HepG2 (cell line): Measurements from ENCODE around the gene HBE1. TPM values are rescaled to one million over a fixed set of nuclear protein-coding genes. Genes with fewer than 3 reads are reported as not detected.

ENCODE experiments used
- ATAC-seq: fragments of 200-7000 bp; cut with Tn5 transposase; 3 replicates; pipeline ENCODE4 v1.9.1; 2020; ENCODE audit warnings: mild to moderate bottlenecking, moderate library complexity
- BruUV-seq: library from RNA; stranded (reverse); fragments of 400-500 nt; replicated peaks from 2 replicates; lab custom pipeline; 2021; lab: Mats Ljungman, UMichigan
- CTCF ChIA-PET: fragments of 300-600 bp; formaldehyde crosslinking; extraction: SDS; loops from one replicate; lab custom pipeline; 2021; ENCODE audit warnings: low total read pairs, inconsistent platforms, low intra/inter-chr PET ratio; lab: Yijun Ruan, JAX
- POLR2A ChIA-PET: fragments of 350-600 bp; sonication (Branson Sonifier 250); formaldehyde crosslinking; loops from one replicate; lab custom pipeline; 2020; ENCODE audit warnings: antibody characterized with exemption, inconsistent platforms; lab: Yijun Ruan, JAX
- DNase-seq: peaks from one replicate; pipeline ENCODE4 v3.0.0-alpha.2; 2015; ENCODE audit warnings: low spot score
- FAIRE-seq: peaks from 3 replicates; lab custom pipeline; 2011; peaks lifted over from hg19 to GRCh38; lab: Jason Lieb, UNC
- H2AFZ ChIP-seq: one replicate; pipeline ENCODE4 v1.6.1; 2011; ENCODE audit warnings: low read length, inconsistent platforms
- H3K27ac ChIP-seq: fragments of 300-600 bp; 3 replicates; pipeline ENCODE4 v1.8.0; 2011; ENCODE audit warnings: mixed run types, mild to moderate bottlenecking, mixed read lengths, low read length, inconsistent platforms; ENCODE audit not compliant: insufficient read depth; ENCODE audit errors: extremely low read length
- H3K27me3 ChIP-seq, 2 experiments: fragments of 200-600 bp in 1 of 2; 2 replicates in 1 of 2; 3 replicates in 1 of 2; pipeline versions ENCODE4 v1.6.0 to v1.8.0; 2011; ENCODE audit warnings: low read length in 2 of 2, mild to moderate bottlenecking in 2 of 2, moderate library complexity in 2 of 2, inconsistent platforms in 1 of 2; ENCODE audit not compliant: insufficient read depth in 2 of 2, control insufficient read depth in 1 of 2
- H3K36me3 ChIP-seq, 2 experiments: fragments of 200-600 bp in 1 of 2; replicated peaks in 1 of 2; 2 replicates in 1 of 2; 3 replicates in 1 of 2; pipeline versions ENCODE4 v1.5.1 to v1.8.0; 2011; ENCODE audit warnings: low read length in 2 of 2, inconsistent platforms in 1 of 2; ENCODE audit not compliant: insufficient read depth in 2 of 2, control insufficient read depth in 1 of 2
- H3K4me1 ChIP-seq: 2 replicates; pipeline ENCODE4 v1.5.1; 2012; ENCODE audit warnings: low read length, inconsistent platforms; ENCODE audit not compliant: insufficient read depth
- H3K4me2 ChIP-seq: 2 replicates; pipeline ENCODE4 v1.6.0; 2011; ENCODE audit warnings: low read depth, low read length, inconsistent platforms
- H3K4me3 ChIP-seq, 3 experiments: fragments of 200-600 bp in 1 of 3; sonication (generic), shearing (Covaris generic) in 1 of 3; replicated peaks in 1 of 3; 2 replicates each; pipeline ENCODE4 v1.5.1; 2011 to 2016; ENCODE audit warnings: low read length in 3 of 3, inconsistent platforms in 2 of 3, low read depth in 2 of 3, mild to moderate bottlenecking in 2 of 3, control low read depth in 1 of 3, mixed read lengths in 1 of 3; ENCODE audit not compliant: insufficient read depth in 1 of 3
- H3K79me2 ChIP-seq: one replicate; pipeline ENCODE4 v1.6.1; 2011; ENCODE audit warnings: low read length, inconsistent platforms; ENCODE audit not compliant: insufficient read depth
- H3K9ac ChIP-seq: 2 replicates; pipeline ENCODE4 v1.6.0; 2011; ENCODE audit warnings: mild to moderate bottlenecking, low read depth, low read length, inconsistent platforms; ENCODE audit not compliant: insufficient read depth
- H3K9me3 ChIP-seq: 2 replicates; pipeline ENCODE4 v1.5.1; 2012; ENCODE audit warnings: mild to moderate bottlenecking, low read length
- H4K20me1 ChIP-seq: 2 replicates; pipeline ENCODE4 v1.6.0; 2011; ENCODE audit warnings: inconsistent platforms, mild to moderate bottlenecking, low read length, moderate library complexity; ENCODE audit not compliant: insufficient read depth
- EHMT2 ChIP-seq: fragments of 200-600 bp; sonication (generic); IDR thresholded peaks from 2 replicates; pipeline ENCODE4 v1.7.0; 2017; ENCODE audit warnings: antibody characterized with exemption, low read depth, low read length, borderline replicate concordance
- ETV5 ChIP-seq: IDR thresholded peaks from 2 replicates; pipeline ENCODE4 v1.6.1; 2018; ENCODE audit warnings: missing biosample characterization, missing genetic modification reagents, inconsistent platforms, borderline replicate concordance
- ISX ChIP-seq: sonication (generic); formaldehyde crosslinking; conservative IDR thresholded peaks from 2 replicates; pipeline ENCODE4 v1.5.0; 2020; ENCODE audit warnings: missing genetic modification reagents
- KDM5A ChIP-seq: fragments of 200-600 bp; sonication (generic); IDR thresholded peaks from 2 replicates; pipeline ENCODE4 v1.7.0; 2018; ENCODE audit warnings: antibody characterized with exemption, mild to moderate bottlenecking, low read length, borderline replicate concordance
- MED1 ChIP-seq: sonication (generic); formaldehyde crosslinking; IDR thresholded peaks from 2 replicates; pipeline ENCODE4 v1.4.0; 2020; ENCODE audit warnings: missing genetic modification reagents
- ZNF138 ChIP-seq: sonication (generic); formaldehyde crosslinking; IDR thresholded peaks from 2 replicates; pipeline ENCODE4 v1.5.0; 2020; ENCODE audit warnings: mild to moderate bottlenecking, low read depth, missing genetic modification reagents
- ZNF225 ChIP-seq: sonication (generic); formaldehyde crosslinking; IDR thresholded peaks from 2 replicates; pipeline ENCODE4 v1.4.0; 2020; ENCODE audit warnings: mild to moderate bottlenecking, missing genetic modification reagents
- ZNF292 ChIP-seq: sonication (generic); formaldehyde crosslinking; IDR thresholded peaks from 2 replicates; pipeline ENCODE4 v1.8.1; 2022; ENCODE audit warnings: mild to moderate bottlenecking, low read depth, missing genetic modification reagents, borderline replicate concordance
- ZNF644 ChIP-seq: IDR thresholded peaks from 2 replicates; pipeline ENCODE4 v1.6.1; 2016; ENCODE audit warnings: low read depth
- ZNF709 ChIP-seq: sonication (generic); formaldehyde crosslinking; IDR thresholded peaks from 2 replicates; pipeline ENCODE4 v1.5.0; 2020; ENCODE audit warnings: mild to moderate bottlenecking, missing genetic modification reagents
- ZNF737 ChIP-seq: sonication (generic); formaldehyde crosslinking; IDR thresholded peaks from 2 replicates; pipeline ENCODE4 v1.5.0; 2020; ENCODE audit warnings: missing genetic modification reagents, mild to moderate bottlenecking, borderline replicate concordance
- WGBS: methylation state at CpG from one replicate; pipeline ENCODE4 v1.1.6; 2017; ENCODE audit warnings: low lambda C conversion rate; 5-methylcytosine and 5-hydroxymethylcytosine counted together
- in situ Hi-C: cut with HindIII; loops from 2 replicates; pipeline ENCODE4 v1.10.0; 2017; ENCODE audit warnings: low pct_unique_long_range_greater_than_20kb; ENCODE audit not compliant: extremely low pct_ligation_motif_present
- intact Hi-C: fragments of 100-400 bp; cut with micrococcal nuclease; formaldehyde crosslinking; loops from one replicate; pipeline ENCODE4 v1.10.0; 2022; ENCODE audit not compliant: unreplicated experiment
- polyA plus RNA-seq, 8 experiments: library from polyadenylated mRNA; depleted of rRNA in 3 of 8; stranded (reverse) in 7 of 8; unstranded in 1 of 8; fragments of >200 nt; fragmentation: Illumina TruSeq in 4 of 8; extraction: Trizol in 4 of 8; gene quantifications; 2 replicates each; pipeline versions ENCODE4 v1.2.1 to v1.2.3, GENCODE V29; 2011 to 2016; ENCODE audit warnings: low read depth in 4 of 8, missing spikeins in 1 of 8, mixed read lengths in 1 of 8; ENCODE audit not compliant: insufficient read depth in 1 of 8
- total RNA-seq, 5 experiments: library from RNA; depleted of rRNA; stranded (reverse); fragments of >200 nt; fragmentation: Illumina TruSeq; extraction: Trizol; gene quantifications; 2 replicates each; pipeline ENCODE4 v1.2.3, GENCODE V29; 2016; ENCODE audit warnings: low read depth in 1 of 5
- TF ChIP-seq, protein P1 (sequence below): sonication (generic); formaldehyde crosslinking; IDR thresholded peaks from 2 replicates; pipeline ENCODE4 v1.5.0; 2020; ENCODE audit warnings: mild to moderate bottlenecking, low read depth, missing genetic modification reagents, borderline replicate concordance
- TF ChIP-seq, protein P2 (sequence below): sonication (generic); formaldehyde crosslinking; IDR thresholded peaks from 2 replicates; pipeline ENCODE4 v1.4.0; 2020; ENCODE audit warnings: mild to moderate bottlenecking, missing genetic modification reagents, borderline replicate concordance
- TF ChIP-seq, protein P3 (sequence below): IDR thresholded peaks from 2 replicates; pipeline ENCODE4 v1.6.1; 2016; ENCODE audit warnings: low read depth
- TF ChIP-seq, protein P4 (sequence below): IDR thresholded peaks from 2 replicates; pipeline ENCODE4 v1.6.1; 2016; ENCODE audit warnings: mild to moderate bottlenecking
- TF ChIP-seq, protein P5 (sequence below): sonication (generic); formaldehyde crosslinking; conservative IDR thresholded peaks from 2 replicates; pipeline ENCODE4 v1.8.0; 2022; ENCODE audit warnings: low read depth, missing genetic modification reagents

Gene HBE1
- total and polyA plus RNA-seq, 2 of the 13 experiments (the other 11 are each of a cell fraction or from before 2014, with no cell fraction given) = 0.24 to 0.35 TPM

DNA sequence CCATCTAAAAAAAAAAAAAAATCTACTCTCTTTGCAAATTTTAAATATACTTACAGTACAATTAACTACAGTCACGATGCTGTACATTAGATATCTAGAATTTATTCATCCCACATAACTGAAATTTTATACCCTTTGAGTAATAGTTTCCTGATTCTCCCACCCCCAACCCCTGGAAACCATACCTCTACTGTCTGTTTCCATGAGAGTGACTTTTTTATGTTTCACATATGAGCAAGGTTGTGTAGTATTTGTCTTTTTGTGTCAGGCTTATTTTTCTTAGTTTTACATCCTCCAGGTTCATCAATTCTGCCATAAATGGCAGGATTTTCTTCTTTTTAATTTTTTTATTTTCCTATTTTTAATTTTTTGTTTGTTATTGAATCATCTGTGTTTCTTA is 46.1 kb downstream of the HBE1 start:
- H3K27me3 ChIP-seq = peaks cover 0 to 3% of the 10 kb centered on the region in 2 experiments; a peak in 1 of 5 replicates
- no peaks in the 10 kb centered on the region for H3K9me3 ChIP-seq
- intact Hi-C loops = no loop called here
- no peaks in the 10 kb centered on the region for H3K4me1 ChIP-seq
- no peak overlapping the region for H3K27ac ChIP-seq
- BruUV-seq = no TSS peak
- no peaks in the 10 kb centered on the region for H3K79me2 ChIP-seq
- H3K36me3 ChIP-seq = no peaks in the 10 kb centered on the region
- H3K9ac ChIP-seq = no peak overlapping the region
- DNase-seq = no peak
- no peak overlapping the region for H3K4me2 ChIP-seq
- ATAC-seq = no peak
- WGBS = 3% methylated on average over 1 of the region's 1 CpG
- H2AFZ ChIP-seq = no peak overlapping the region
- no peak overlapping the region for H3K4me3 ChIP-seq
- ChIA-PET CTCF (no interaction called here), POLR2A (no interaction called here)
- no peaks in the 10 kb centered on the region for H4K20me1 ChIP-seq
- in situ Hi-C loops = no loop called here
- no peak for FAIRE-seq
- TF ChIP-seq ZNF709 (CRISPR knock-in tag) (no peak), ZNF138 (no peak), ZNF225 (CRISPR knock-in tag) (no peak), KDM5A (no peak), EHMT2 (no peak), ISX (CRISPR knock-in tag) (no peak), ZNF292 (no peak), ZNF644 (no peak), MED1 (CRISPR knock-in tag) (no peak), ETV5 (CRISPR knock-in tag) (no peak), ZNF737 (CRISPR knock-in tag) (no peak)
- TF ChIP-seq, protein P1, sequence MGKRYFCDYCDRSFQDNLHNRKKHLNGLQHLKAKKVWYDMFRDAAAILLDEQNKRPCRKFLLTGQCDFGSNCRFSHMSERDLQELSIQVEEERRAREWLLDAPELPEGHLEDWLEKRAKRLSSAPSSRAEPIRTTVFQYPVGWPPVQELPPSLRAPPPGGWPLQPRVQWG = no peak
- TF ChIP-seq, protein P2, sequence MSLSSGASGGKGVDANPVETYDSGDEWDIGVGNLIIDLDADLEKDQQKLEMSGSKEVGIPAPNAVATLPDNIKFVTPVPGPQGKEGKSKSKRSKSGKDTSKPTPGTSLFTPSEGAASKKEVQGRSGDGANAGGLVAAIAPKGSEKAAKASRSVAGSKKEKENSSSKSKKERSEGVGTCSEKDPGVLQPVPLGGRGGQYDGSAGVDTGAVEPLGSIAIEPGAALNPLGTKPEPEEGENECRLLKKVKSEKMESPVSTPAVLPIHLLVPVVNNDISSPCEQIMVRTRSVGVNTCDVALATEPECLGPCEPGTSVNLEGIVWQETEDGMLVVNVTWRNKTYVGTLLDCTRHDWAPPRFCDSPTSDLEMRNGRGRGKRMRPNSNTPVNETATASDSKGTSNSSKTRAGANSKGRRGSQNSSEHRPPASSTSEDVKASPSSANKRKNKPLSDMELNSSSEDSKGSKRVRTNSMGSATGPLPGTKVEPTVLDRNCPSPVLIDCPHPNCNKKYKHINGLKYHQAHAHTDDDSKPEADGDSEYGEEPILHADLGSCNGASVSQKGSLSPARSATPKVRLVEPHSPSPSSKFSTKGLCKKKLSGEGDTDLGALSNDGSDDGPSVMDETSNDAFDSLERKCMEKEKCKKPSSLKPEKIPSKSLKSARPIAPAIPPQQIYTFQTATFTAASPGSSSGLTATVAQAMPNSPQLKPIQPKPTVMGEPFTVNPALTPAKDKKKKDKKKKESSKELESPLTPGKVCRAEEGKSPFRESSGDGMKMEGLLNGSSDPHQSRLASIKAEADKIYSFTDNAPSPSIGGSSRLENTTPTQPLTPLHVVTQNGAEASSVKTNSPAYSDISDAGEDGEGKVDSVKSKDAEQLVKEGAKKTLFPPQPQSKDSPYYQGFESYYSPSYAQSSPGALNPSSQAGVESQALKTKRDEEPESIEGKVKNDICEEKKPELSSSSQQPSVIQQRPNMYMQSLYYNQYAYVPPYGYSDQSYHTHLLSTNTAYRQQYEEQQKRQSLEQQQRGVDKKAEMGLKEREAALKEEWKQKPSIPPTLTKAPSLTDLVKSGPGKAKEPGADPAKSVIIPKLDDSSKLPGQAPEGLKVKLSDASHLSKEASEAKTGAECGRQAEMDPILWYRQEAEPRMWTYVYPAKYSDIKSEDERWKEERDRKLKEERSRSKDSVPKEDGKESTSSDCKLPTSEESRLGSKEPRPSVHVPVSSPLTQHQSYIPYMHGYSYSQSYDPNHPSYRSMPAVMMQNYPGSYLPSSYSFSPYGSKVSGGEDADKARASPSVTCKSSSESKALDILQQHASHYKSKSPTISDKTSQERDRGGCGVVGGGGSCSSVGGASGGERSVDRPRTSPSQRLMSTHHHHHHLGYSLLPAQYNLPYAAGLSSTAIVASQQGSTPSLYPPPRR (CRISPR knock-in tag) = no peak
- TF ChIP-seq, protein P3, sequence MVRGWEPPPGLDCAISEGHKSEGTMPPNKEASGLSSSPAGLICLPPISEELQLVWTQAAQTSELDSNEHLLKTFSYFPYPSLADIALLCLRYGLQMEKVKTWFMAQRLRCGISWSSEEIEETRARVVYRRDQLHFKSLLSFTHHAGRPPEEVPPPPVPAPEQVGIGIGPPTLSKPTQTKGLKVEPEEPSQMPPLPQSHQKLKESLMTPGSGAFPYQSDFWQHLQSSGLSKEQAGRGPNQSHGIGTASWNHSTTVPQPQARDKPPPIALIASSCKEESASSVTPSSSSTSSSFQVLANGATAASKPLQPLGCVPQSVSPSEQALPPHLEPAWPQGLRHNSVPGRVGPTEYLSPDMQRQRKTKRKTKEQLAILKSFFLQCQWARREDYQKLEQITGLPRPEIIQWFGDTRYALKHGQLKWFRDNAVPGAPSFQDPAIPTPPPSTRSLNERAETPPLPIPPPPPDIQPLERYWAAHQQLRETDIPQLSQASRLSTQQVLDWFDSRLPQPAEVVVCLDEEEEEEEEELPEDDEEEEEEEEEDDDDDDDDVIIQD (CRISPR knock-in tag) = no peak
- TF ChIP-seq, protein P4, sequence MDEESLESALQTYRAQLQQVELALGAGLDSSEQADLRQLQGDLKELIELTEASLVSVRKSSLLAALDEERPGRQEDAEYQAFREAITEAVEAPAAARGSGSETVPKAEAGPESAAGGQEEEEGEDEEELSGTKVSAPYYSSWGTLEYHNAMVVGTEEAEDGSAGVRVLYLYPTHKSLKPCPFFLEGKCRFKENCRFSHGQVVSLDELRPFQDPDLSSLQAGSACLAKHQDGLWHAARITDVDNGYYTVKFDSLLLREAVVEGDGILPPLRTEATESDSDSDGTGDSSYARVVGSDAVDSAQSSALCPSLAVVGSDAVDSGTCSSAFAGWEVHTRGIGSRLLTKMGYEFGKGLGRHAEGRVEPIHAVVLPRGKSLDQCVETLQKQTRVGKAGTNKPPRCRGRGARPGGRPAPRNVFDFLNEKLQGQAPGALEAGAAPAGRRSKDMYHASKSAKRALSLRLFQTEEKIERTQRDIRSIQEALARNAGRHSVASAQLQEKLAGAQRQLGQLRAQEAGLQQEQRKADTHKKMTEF (CRISPR knock-in tag) = no peak
- TF ChIP-seq, protein P5, sequence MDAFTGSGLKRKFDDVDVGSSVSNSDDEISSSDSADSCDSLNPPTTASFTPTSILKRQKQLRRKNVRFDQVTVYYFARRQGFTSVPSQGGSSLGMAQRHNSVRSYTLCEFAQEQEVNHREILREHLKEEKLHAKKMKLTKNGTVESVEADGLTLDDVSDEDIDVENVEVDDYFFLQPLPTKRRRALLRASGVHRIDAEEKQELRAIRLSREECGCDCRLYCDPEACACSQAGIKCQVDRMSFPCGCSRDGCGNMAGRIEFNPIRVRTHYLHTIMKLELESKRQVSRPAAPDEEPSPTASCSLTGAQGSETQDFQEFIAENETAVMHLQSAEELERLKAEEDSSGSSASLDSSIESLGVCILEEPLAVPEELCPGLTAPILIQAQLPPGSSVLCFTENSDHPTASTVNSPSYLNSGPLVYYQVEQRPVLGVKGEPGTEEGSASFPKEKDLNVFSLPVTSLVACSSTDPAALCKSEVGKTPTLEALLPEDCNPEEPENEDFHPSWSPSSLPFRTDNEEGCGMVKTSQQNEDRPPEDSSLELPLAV = no peak
